Neuronal stem cell (in vitro differentiated cells): ENCODE measurements around the gene SMIM15.

Experiments used
- DNase-seq: peaks from one replicate; pipeline ENCODE4 v3.0.0-alpha.2; 2013; ENCODE audit warnings: low spot score
- H2AFZ ChIP-seq: one replicate; pipeline ENCODE4 v1.6.1; 2013; ENCODE audit warnings: mild to moderate bottlenecking, low read length, inconsistent platforms
- H2AK5ac ChIP-seq: 2 replicates; pipeline ENCODE4 v1.6.1; 2013; ENCODE audit warnings: low read depth, mild to moderate bottlenecking, inconsistent platforms, low read length, moderate library complexity, mixed read lengths
- H2BK120ac ChIP-seq: 2 replicates; pipeline ENCODE4 v1.6.1; 2013; ENCODE audit warnings: low read depth, mild to moderate bottlenecking, inconsistent platforms, low read length, moderate library complexity, mixed read lengths
- H2BK12ac ChIP-seq: one replicate; pipeline ENCODE4 v1.6.1; 2013; ENCODE audit warnings: low read length, inconsistent platforms
- H2BK15ac ChIP-seq: 2 replicates; pipeline ENCODE4 v1.6.1; 2013; ENCODE audit warnings: mild to moderate bottlenecking, low read length, inconsistent platforms, mixed read lengths
- H2BK5ac ChIP-seq: one replicate; pipeline ENCODE4 v1.6.1; 2013; ENCODE audit warnings: inconsistent platforms, mild to moderate bottlenecking, low read length, moderate library complexity
- H3K14ac ChIP-seq: one replicate; pipeline ENCODE4 v1.6.1; 2013; ENCODE audit warnings: low read length, inconsistent platforms
- H3K18ac ChIP-seq: 2 replicates; pipeline ENCODE4 v1.6.1; 2013; ENCODE audit warnings: low read length, inconsistent platforms
- H3K23ac ChIP-seq: 2 replicates; pipeline ENCODE4 v1.6.1; 2013; ENCODE audit warnings: low read depth, mild to moderate bottlenecking, mixed read lengths, low read length, inconsistent platforms; ENCODE audit not compliant: poor library complexity
- H3K27ac ChIP-seq: replicated peaks from 3 replicates; pipeline ENCODE4 v1.5.1; 2013; ENCODE audit warnings: low read length, inconsistent platforms
- H3K27me3 ChIP-seq, 3 experiments: 2 replicates each; pipeline ENCODE4 v1.6.1; 2013; ENCODE audit warnings: low read length in 3 of 3, mild to moderate bottlenecking in 2 of 3, inconsistent platforms in 1 of 3, low read depth in 1 of 3, mixed read lengths in 1 of 3, moderate library complexity in 1 of 3; ENCODE audit not compliant: control insufficient read depth in 3 of 3, insufficient read depth in 3 of 3
- H3K36me3 ChIP-seq, 2 donors: replicated peaks in 1 of 2; 2 replicates each; pipeline ENCODE4 v1.6.1; 2013; ENCODE audit warnings: low read length in 2 of 2; ENCODE audit not compliant: control insufficient read depth in 2 of 2, insufficient read depth in 2 of 2
- H3K4ac ChIP-seq: 2 replicates; pipeline ENCODE4 v1.6.1; 2013; ENCODE audit warnings: inconsistent platforms, mild to moderate bottlenecking, low read length, moderate library complexity
- H3K4me1 ChIP-seq, 2 donors: 1 replicate in 1 of 2; 2 replicates in 1 of 2; pipeline ENCODE4 v1.6.1; 2013; ENCODE audit warnings: low read length in 2 of 2, low read depth in 1 of 2; ENCODE audit not compliant: control insufficient read depth in 2 of 2, insufficient read depth in 1 of 2
- H3K4me2 ChIP-seq: one replicate; pipeline ENCODE4 v1.6.1; 2013; ENCODE audit warnings: mild to moderate bottlenecking, low read length, inconsistent platforms; ENCODE audit not compliant: insufficient read depth, poor library complexity, severe bottlenecking
- H3K4me3 ChIP-seq, 2 donors: 2 replicates each; pipeline ENCODE4 v1.5.1; 2013; ENCODE audit warnings: low read length in 2 of 2, mild to moderate bottlenecking in 2 of 2, inconsistent platforms in 1 of 2, moderate library complexity in 1 of 2
- H3K79me1 ChIP-seq: one replicate; pipeline ENCODE4 v1.6.1; 2013; ENCODE audit warnings: low read depth, mild to moderate bottlenecking, inconsistent platforms, low read length, moderate library complexity
- H3K9ac ChIP-seq: one replicate; pipeline ENCODE4 v1.6.1; 2013; ENCODE audit warnings: mild to moderate bottlenecking, low read depth, low read length, inconsistent platforms; ENCODE audit not compliant: poor library complexity
- H3K9me3 ChIP-seq, 2 donors: replicated peaks in 1 of 2; 2 replicates each; pipeline versions ENCODE3 to v1.6.1; 2013; ENCODE audit warnings: low read length in 2 of 2, mild to moderate bottlenecking in 2 of 2, inconsistent platforms in 1 of 2, low read depth in 1 of 2, mixed read lengths in 1 of 2, moderate library complexity in 1 of 2; ENCODE audit not compliant: control insufficient read depth in 2 of 2, insufficient read depth in 1 of 2
- H4K8ac ChIP-seq: one replicate; pipeline ENCODE4 v1.6.1; 2013; ENCODE audit warnings: low read depth, mild to moderate bottlenecking, inconsistent platforms, low read length, moderate library complexity
- H4K91ac ChIP-seq: one replicate; pipeline ENCODE4 v1.6.1; 2013; ENCODE audit warnings: low read length, low read depth, mild to moderate bottlenecking, inconsistent platforms; ENCODE audit not compliant: poor library complexity
- WGBS, 2 donors: extraction: QIAGEN DNeasy Blood & Tissue Kit; methylation state at CpG; one replicate each; pipeline ENCODE4 v1.1.7; 2013; ENCODE audit warnings: missing lambda C conversion rate in 2 of 2, mixed read lengths in 1 of 2; ENCODE audit not compliant: insufficient read length in 2 of 2, insufficient replicate concordance in 1 of 2; ENCODE audit errors: extremely low coverage in 2 of 2; 5-methylcytosine and 5-hydroxymethylcytosine counted together

SMIM15 gene

DNA sequence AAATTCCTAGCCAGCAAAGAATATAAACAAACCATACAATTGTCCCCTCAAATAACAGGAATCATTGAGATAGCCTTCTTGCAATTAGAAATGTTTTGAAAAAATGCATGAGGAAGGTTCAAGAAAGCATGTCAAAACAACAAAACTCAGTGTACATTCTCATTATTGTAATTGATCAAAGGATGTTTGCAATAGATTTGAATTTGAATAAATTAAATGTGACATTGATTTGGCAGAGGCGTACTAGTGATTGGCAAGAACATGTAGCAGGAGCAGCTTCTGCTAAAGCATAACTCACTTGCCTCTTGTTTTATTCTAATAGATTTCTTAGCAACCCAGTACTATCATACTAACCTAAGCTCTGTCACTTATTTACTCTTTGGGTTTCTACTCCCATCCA lies 19.9 kb downstream of the SMIM15 start:
- H2BK120ac ChIP-seq: no peak overlapping the region
- peaks cover 0 to 6% of the 10 kb centered on the region in 2 donors for H3K4me1 ChIP-seq
- H2AK5ac ChIP-seq: no peak overlapping the region
- H3K9me3 ChIP-seq: no peaks in the 10 kb centered on the region
- H4K8ac ChIP-seq: no peak overlapping the region
- H4K91ac ChIP-seq: no peak overlapping the region
- no CpG with 5 or more reads among the region's 1 CpG for WGBS, 2 donors
- H2BK12ac ChIP-seq: no peak overlapping the region
- H3K14ac ChIP-seq: no peak overlapping the region
- no peaks in the 10 kb centered on the region for H3K79me1 ChIP-seq
- no peak overlapping the region for H2AFZ ChIP-seq
- H3K4ac ChIP-seq: no peak overlapping the region
- no peak overlapping the region for H3K4me2 ChIP-seq
- no peak overlapping the region for H2BK5ac ChIP-seq
- no peak overlapping the region for H3K27ac ChIP-seq
- H3K36me3 ChIP-seq: no peaks in the 10 kb centered on the region
- no peak overlapping the region for H2BK15ac ChIP-seq
- no peak overlapping the region for H3K9ac ChIP-seq
- H3K4me3 ChIP-seq: no peak overlapping the region
- no peaks in the 10 kb centered on the region for H3K27me3 ChIP-seq
- no peak overlapping the region for H3K23ac ChIP-seq
- no peak for DNase-seq
- H3K18ac ChIP-seq: no peak overlapping the region

DNA sequence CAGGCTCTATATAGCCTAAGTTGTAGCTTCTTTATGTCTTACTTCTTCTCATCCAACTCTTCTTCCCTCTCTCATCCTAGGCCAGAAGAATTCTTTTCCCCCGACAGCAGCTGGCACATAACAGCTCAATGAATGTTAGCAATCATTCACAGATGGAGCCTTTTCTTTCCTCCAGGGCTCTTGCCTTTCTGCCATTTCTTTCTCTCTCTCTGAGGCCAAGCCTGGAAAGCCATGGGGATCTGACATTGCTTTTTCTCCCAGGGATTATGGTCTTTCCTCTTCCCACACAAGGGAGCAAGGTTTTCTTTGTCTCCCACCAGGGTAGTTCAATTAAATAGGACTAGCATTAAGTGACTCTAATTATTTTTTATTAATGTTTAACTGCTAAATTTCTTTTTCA lies 20.5 kb downstream of the SMIM15 start:
- peaks cover 0 to 6% of the 10 kb centered on the region in 2 donors for H3K4me1 ChIP-seq
- no peak overlapping the region for H3K9ac ChIP-seq
- H3K18ac ChIP-seq: no peak overlapping the region
- H3K36me3 ChIP-seq: no peaks in the 10 kb centered on the region
- H2BK120ac ChIP-seq: no peak overlapping the region
- no peak overlapping the region for H4K8ac ChIP-seq
- no CpG with 5 or more reads among the region's 1 CpG for WGBS, 2 donors
- H3K79me1 ChIP-seq: no peaks in the 10 kb centered on the region
- no peak overlapping the region for H2BK12ac ChIP-seq
- H2BK5ac ChIP-seq: no peak overlapping the region
- peak; percentile 29 for DNase-seq
- no peak overlapping the region for H2BK15ac ChIP-seq
- no peak overlapping the region for H3K23ac ChIP-seq
- no peak overlapping the region for H3K4me3 ChIP-seq
- H3K9me3 ChIP-seq: no peaks in the 10 kb centered on the region
- no peak overlapping the region for H2AK5ac ChIP-seq
- H3K27me3 ChIP-seq: no peaks in the 10 kb centered on the region
- no peak overlapping the region for H3K14ac ChIP-seq
- H2AFZ ChIP-seq: no peak overlapping the region
- no peak overlapping the region for H4K91ac ChIP-seq
- no peak overlapping the region for H3K4ac ChIP-seq
- peak overlapping the region; percentile 26 for H3K4me2 ChIP-seq
- H3K27ac ChIP-seq: peak overlapping the region; percentile 67

DNA sequence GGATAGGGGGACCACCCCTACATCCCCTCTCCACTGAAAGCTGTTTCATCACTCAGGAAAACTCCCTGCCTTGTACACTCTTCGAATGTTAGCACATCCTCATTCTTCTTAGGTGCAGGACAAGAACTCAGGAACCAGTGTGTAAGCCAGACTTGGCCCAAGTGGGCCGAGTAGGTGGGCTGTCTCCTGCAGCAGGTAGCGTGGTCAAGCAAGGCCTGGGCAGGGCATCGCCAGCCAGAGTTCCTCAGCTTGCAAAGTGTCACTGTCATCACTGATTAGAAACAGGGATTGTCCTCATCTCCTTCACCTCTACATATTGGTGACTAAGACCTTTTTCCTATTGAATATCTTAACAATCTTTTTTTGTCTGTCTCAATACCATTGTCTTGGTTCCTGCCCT lies 22.3 kb downstream of the SMIM15 start:
- Histone ChIP-seq H3K27ac (no peak overlapping the region), H2BK15ac (no peak overlapping the region), H3K9me3 (no peaks in the 10 kb centered on the region), H3K4me3 (no peak overlapping the region), H4K8ac (no peak overlapping the region), H3K18ac (no peak overlapping the region), H3K4ac (peak overlapping the region; percentile 10), H3K4me1 (peaks cover 0 to 6% of the 10 kb centered on the region in 2 donors), H2BK5ac (no peak overlapping the region), H2AK5ac (no peak overlapping the region), H2BK12ac (no peak overlapping the region), H3K23ac (no peak overlapping the region), H3K79me1 (no peaks in the 10 kb centered on the region), H2AFZ (no peak overlapping the region), H3K14ac (no peak overlapping the region), H3K4me2 (no peak overlapping the region), H3K27me3 (no peaks in the 10 kb centered on the region), H3K36me3 (no peaks in the 10 kb centered on the region), H4K91ac (no peak overlapping the region), H3K9ac (no peak overlapping the region), H2BK120ac (no peak overlapping the region)
- no peak for DNase-seq
- no CpG with 5 or more reads among the region's 4 CpGs for WGBS, 2 donors

DNA sequence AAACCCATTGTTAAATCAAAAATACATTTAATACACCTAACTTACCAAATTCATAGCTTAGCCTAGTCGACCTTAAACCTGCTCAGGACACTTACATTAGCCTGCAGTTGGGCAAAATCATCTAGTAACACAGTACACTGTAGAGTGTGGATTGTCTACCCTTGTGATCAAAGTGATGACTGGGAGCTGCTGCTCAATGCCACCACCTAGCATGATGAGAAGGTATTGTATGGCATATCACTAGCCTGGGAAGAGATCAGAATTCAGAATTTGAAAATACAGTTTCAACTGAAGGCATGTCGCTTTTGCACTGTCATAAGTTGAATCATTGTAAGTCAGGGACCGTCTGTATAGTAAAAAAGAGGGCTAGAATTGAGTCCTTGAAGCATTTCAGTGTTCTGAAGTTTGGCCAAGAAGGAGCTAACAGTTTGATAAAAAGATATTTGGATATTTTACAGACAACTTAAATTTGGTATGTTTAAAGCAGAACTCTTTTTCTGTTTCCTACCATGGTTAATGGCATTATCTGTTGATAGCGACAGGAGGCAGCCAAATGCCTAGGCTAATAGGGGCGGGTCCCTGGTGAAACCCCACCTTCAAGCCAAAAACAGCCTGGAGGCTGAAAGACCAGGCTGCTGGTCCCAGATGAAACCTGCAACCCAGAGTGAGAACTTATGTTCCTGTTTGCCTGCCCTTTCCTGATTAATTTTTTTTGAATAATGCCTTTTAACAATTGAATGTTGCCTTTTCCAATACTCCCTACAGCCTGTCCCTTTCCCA lies 23.0 kb downstream of the SMIM15 start:
- no peak overlapping the region for H3K23ac ChIP-seq
- DNase-seq: no peak

More for the DNA sequence above, 23.0 kb downstream of the SMIM15 start:
- Histone ChIP-seq H3K9me3 (no peaks in the 10 kb centered on the region), H3K36me3 (no peaks in the 10 kb centered on the region), H3K4me2 (no peak overlapping the region), H3K4me3 (no peak overlapping the region), H4K8ac (no peak overlapping the region), H3K4me1 (peaks cover 0 to 6% of the 10 kb centered on the region in 2 donors), H2BK120ac (no peak overlapping the region), H3K9ac (no peak overlapping the region), H3K18ac (no peak overlapping the region), H3K27ac (no peak overlapping the region), H2AK5ac (no peak overlapping the region), H3K27me3 (no peaks in the 10 kb centered on the region), H2AFZ (no peak overlapping the region), H3K79me1 (no peaks in the 10 kb centered on the region), H2BK5ac (no peak overlapping the region), H4K91ac (no peak overlapping the region), H2BK15ac (no peak overlapping the region), H3K14ac (no peak overlapping the region), H3K4ac (no peak overlapping the region), H2BK12ac (no peak overlapping the region)
- WGBS, 2 donors: 100% methylated on average over 1 of the region's 5 CpGs; no CpG with 5 or more reads in 1 of the 2 donors
